Embryonic facial prominence (tissue), 1 donor: ENCODE measurements around the gene LGR6.
"Not testable (repeated sequence)": the region's sequence is repeated elsewhere in the genome, so short reads cannot be mapped to it uniquely, and the experiment has no call there.

Source experiments
- DNase-seq: peaks from one replicate; pipeline ENCODE4 v3.0.0-alpha.2; 2016; ENCODE audit errors: extremely low spot score

Gene LGR6

GRCh38 chr1:202223121-202223860 lies 29.7 kb downstream of the LGR6 start:
- DNase-seq = no peak

GRCh38 chr1:202224453-202224852 lies 30.9 kb downstream of the LGR6 start:
- DNase-seq = no peak

GRCh38 chr1:202225131-202225530 lies 31.5 kb downstream of the LGR6 start:
- DNase-seq = no peak

- no peak for DNase-seq
Observed at GRCh38 chr1:202227053-202227672, 33.6 kb downstream of the LGR6 start.

GRCh38 chr1:202227997-202228401 lies 34.4 kb downstream of the LGR6 start:
- DNase-seq = no peak

GRCh38 chr1:202228484-202229122 lies 35.0 kb downstream of the LGR6 start:
- DNase-seq = no peak

- no peak for DNase-seq
Observed at GRCh38 chr1:202229376-202229775, 35.8 kb downstream of the LGR6 start.

- DNase-seq = no peak
Observed at GRCh38 chr1:202230061-202230938, 36.7 kb downstream of the LGR6 start.

GRCh38 chr1:202230939-202231645 lies 37.5 kb downstream of the LGR6 start:
- no peak for DNase-seq

GRCh38 chr1:202233171-202233570 lies 39.6 kb downstream of the LGR6 start:
- no peak for DNase-seq

- DNase-seq = no peak
Observed at GRCh38 chr1:202233804-202234203, 40.2 kb downstream of the LGR6 start.

GRCh38 chr1:202234331-202235002 lies 40.9 kb downstream of the LGR6 start:
- DNase-seq = no peak

GRCh38 chr1:202235003-202235660 lies 41.5 kb downstream of the LGR6 start:
- DNase-seq = no peak

- no peak for DNase-seq
Observed at GRCh38 chr1:202235856-202236837, 42.5 kb downstream of the LGR6 start.

- no peak for DNase-seq
Observed at GRCh38 chr1:202237052-202237451, 43.5 kb downstream of the LGR6 start.

- no peak for DNase-seq
Observed at GRCh38 chr1:202238914-202239313, 45.3 kb downstream of the LGR6 start.

GRCh38 chr1:202240226-202240625 lies 46.6 kb downstream of the LGR6 start:
- not testable (repeated sequence) for DNase-seq

GRCh38 chr1:202240956-202241355 lies 47.4 kb downstream of the LGR6 start:
- no peak for DNase-seq
